ENCODE results near the gene EZH2. TPM values are rescaled to one million over a fixed set of nuclear protein-coding genes. Genes with fewer than 3 reads are reported as not detected.

Gene EZH2
- total RNA-seq, 4 donors from 2014 or later: 0.62 to 1.5 (median 0.65) TPM

DNA sequence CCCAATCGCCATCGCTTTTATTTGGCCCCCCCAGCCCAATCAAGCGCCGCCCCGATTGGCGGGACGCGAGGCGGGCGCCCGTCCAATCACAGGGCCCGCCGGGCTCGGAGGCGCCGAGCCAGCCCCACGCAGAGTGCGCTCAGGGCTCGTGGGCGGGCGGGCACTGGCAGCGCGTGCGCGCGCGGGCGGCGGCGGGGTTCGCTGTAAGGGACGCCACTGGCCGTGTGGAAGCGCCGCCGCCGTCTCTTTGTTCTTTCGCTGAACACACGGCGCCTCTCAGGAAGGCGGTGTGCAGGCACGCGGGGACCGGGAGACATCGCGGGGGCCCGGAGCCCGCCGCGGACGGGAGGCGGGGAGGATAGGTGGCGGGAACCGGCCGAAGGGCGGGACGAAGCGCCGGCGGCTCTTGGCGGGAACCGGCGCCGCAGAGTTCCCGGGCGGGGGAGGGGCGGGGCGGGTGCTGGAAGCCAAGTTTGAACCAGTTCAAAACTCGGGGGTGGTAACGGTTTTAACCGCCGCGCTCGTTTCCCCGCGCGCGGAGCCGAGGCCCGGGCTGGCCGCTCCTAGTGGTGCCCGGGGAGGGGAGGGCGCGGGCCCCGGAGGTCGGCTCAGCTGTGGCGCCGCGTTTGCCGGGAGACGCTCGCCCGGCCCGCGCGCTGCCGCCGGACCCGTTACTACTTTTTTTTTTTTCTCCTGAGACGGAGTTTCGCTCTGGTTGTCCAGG lies 370 bp upstream of the EZH2 start:
- peak; percentile 98 for ATAC-seq
- H3K27ac ChIP-seq: peak overlapping the region; percentile 36 to 97 (median 92)
- no peaks in the 10 kb centered on the region for H3K9me3 ChIP-seq
- H3K27me3 ChIP-seq: peaks cover 30% of the 10 kb centered on the region
- peaks cover 0 to 16% (median 0%) of the 10 kb centered on the region in 3 donors for H3K4me1 ChIP-seq
- no peaks in the 10 kb centered on the region for H3K36me3 ChIP-seq
- TF ChIP-seq, protein P1, sequence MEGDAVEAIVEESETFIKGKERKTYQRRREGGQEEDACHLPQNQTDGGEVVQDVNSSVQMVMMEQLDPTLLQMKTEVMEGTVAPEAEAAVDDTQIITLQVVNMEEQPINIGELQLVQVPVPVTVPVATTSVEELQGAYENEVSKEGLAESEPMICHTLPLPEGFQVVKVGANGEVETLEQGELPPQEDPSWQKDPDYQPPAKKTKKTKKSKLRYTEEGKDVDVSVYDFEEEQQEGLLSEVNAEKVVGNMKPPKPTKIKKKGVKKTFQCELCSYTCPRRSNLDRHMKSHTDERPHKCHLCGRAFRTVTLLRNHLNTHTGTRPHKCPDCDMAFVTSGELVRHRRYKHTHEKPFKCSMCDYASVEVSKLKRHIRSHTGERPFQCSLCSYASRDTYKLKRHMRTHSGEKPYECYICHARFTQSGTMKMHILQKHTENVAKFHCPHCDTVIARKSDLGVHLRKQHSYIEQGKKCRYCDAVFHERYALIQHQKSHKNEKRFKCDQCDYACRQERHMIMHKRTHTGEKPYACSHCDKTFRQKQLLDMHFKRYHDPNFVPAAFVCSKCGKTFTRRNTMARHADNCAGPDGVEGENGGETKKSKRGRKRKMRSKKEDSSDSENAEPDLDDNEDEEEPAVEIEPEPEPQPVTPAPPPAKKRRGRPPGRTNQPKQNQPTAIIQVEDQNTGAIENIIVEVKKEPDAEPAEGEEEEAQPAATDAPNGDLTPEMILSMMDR (IDR thresholded peaks at IDR 0.05): no peak
- TF ChIP-seq POLR2A (IDR thresholded peaks at IDR 0.05) (peak; percentile 83 to 84), EP300 (IDR thresholded peaks at IDR 0.05) (peak; percentile 12), POLR2AphosphoS5 (IDR thresholded peaks at IDR 0.05) (peak; percentile 73)
- 2% methylated on average over 11 of the region's 101 CpGs; no CpG with 5 or more reads in 1 of the 2 donors for whole genome bisulfite sequencing, 2 donors (ENCODE audit: low coverage in 1 of 2)
- H3K4me3 ChIP-seq: peak overlapping the region; percentile 45 to 95

DNA sequence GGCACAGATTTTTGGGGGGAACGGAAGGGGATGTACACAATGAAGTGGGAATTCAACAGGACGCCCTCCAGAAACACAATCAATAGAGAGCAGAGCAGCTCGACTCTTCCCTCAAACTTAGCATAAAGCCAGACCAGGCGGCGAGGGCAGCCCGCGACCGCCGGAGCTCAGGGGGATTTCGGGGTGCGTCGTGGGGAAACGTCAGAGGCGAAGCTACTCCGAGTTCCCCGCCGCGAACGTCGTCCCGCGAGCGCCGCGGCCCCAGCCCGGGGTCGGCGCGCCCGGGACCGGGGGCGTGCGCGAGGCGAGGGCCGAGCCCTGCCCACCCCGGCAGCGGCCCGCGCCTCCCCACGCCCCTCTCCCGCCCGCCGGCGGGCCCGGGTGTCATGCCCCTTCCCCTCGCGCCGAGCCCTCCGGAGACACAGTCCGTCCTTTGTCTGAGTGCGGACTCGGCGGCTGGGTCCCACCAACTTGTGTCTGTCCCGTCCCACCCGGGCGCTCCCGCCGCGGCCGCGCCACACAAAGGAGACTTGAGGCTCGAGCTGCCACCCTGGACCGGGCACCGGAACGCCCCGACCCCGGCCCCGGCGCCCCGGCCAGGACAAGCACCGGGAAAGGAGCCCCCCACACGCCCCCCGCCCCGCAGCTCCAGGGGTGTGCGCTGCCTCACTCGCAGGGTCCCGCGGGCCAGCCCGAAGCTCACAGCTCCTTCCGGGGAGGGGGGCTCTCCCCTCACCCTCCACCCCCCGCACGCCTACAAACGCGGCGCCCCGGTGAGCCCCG lies 634 bp downstream of the EZH2 start:
- Histone ChIP-seq H3K36me3 (no peaks in the 10 kb centered on the region), H3K4me3 (peak overlapping the region; percentile 45 to 95), H3K27ac (peak overlapping the region in 3 of 4 donors; percentile 90 to 97 (median 94)), H3K9me3 (no peaks in the 10 kb centered on the region), H3K27me3 (peaks cover 31% of the 10 kb centered on the region), H3K4me1 (peaks cover 0 to 16% (median 0%) of the 10 kb centered on the region in 3 donors)
- no peak for TF ChIP-seq POLR2AphosphoS5 (IDR thresholded peaks at IDR 0.05)
- 0% methylated on average over 1 to 3 of the region's 88 CpGs for WGBS, 2 donors (ENCODE audit: low coverage in 1 of 2)
- ATAC-seq: peak; percentile 5

DNA sequence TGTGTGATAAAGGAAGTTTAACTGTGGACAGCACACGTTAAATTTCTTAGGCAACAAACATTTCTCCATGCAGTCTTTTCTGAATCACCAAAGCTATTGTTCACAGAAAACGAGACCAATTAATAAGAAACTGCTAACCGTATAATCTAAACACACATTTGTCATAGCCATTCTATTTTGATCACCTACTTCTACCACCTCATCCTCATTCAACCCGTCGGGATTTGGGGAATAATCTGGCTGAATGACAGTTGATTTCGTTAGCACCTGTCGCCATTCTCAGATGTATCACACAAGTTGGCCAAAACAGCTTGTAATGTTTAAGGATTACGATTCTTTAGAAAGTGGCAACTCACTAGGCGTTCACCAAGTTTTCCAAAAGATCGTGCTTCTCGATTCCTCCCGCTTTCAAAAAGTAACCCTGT lies 1.2 kb downstream of the EZH2 start:
- no peak for ATAC-seq
- WGBS, 2 donors (ENCODE audit: low coverage in 1 of 2): 0 to 2% methylated on average over 12 of the region's 12 CpGs

DNA sequence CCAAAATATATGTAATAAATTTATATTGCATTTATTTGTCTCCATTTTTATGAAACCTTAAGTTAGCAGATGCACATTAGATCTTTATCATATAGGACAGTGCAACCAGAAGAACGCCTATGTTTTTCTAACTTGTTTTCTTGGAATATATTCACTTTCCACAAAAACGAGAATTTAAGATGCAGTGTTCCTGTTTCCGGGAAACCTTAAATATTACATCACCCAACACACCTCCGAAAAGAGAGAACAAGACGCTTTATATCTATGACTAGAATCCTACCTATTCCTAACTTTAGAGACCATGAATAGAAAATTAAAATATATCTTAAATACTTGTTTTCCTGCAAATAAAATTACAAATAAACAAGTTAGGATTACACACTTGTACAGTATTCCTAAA lies 1.9 kb downstream of the EZH2 start:
- Histone ChIP-seq H3K36me3 (no peaks in the 10 kb centered on the region), H3K9me3 (no peaks in the 10 kb centered on the region), H3K27ac (no peak overlapping the region), H3K27me3 (peaks cover 31% of the 10 kb centered on the region), H3K4me1 (peaks cover 0 to 16% (median 0%) of the 10 kb centered on the region in 3 donors), H3K4me3 (no peak overlapping the region)
- no peak for ATAC-seq
- 50 to 54% methylated on average over 5 of the region's 5 CpGs for WGBS, 2 donors (ENCODE audit: low coverage in 1 of 2)
- TF ChIP-seq POLR2AphosphoS5 (IDR thresholded peaks at IDR 0.05) (no peak), EP300 (IDR thresholded peaks at IDR 0.05) (no peak), POLR2A (IDR thresholded peaks at IDR 0.05) (no peak)
- TF ChIP-seq, protein P1 (IDR thresholded peaks at IDR 0.05): no peak

More for the DNA sequence above, 1.2 kb downstream of the EZH2 start:
- H3K27ac ChIP-seq: peak overlapping the region in 3 of 4 donors; percentile 90 to 97 (median 94)
- H3K4me1 ChIP-seq: peaks cover 0 to 16% (median 0%) of the 10 kb centered on the region in 3 donors
- peaks cover 31% of the 10 kb centered on the region for H3K27me3 ChIP-seq
- H3K4me3 ChIP-seq: peak overlapping the region; percentile 45 to 95
- TF ChIP-seq, protein P1 (IDR thresholded peaks at IDR 0.05): no peak
- TF ChIP-seq EP300 (IDR thresholded peaks at IDR 0.05) (no peak), POLR2AphosphoS5 (IDR thresholded peaks at IDR 0.05) (peak; percentile 75)
- H3K36me3 ChIP-seq: no peaks in the 10 kb centered on the region
- no peaks in the 10 kb centered on the region for H3K9me3 ChIP-seq

DNA sequence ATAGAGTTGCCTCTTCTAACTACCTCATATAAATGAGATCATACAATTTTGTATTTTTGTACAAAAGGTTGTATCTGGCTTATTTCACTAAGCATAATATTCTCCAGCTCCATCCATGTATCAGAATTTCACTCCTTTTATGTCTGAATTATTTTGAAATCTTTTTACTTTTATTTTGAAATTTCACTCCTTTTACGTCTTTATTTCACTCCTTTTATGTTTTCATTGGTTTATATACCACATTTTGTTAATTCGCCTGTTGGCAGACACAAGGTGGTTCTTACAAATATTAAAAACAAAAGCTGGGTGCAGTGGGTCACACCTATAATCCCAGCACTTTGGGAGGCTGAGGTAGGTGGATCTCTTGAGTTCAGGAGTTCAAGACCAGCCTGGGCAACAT lies 5.8 kb downstream of the EZH2 start:
- Histone ChIP-seq H3K36me3 (no peaks in the 10 kb centered on the region), H3K4me3 (no peak overlapping the region), H3K27me3 (peaks cover 31% of the 10 kb centered on the region), H3K9me3 (no peaks in the 10 kb centered on the region), H3K27ac (no peak overlapping the region), H3K4me1 (peaks cover 0 to 9% (median 0%) of the 10 kb centered on the region in 3 donors)
- ATAC-seq: no peak
- TF ChIP-seq, protein P1 (IDR thresholded peaks at IDR 0.05): no peak
- TF ChIP-seq EP300 (IDR thresholded peaks at IDR 0.05) (no peak), POLR2AphosphoS5 (IDR thresholded peaks at IDR 0.05) (no peak)
- WGBS, 2 donors (ENCODE audit: low coverage in 1 of 2): 92% methylated on average over 2 of the region's 2 CpGs; no CpG with 5 or more reads in 1 of the 2 donors
